Stimulated activated CD8-positive, alpha-beta memory T cell treated with anti-CD3 and anti-CD28 coated beads, Interleukin-7, amount 100 ng/mL, for 1 hour (primary cell): ENCODE measurements around the gene LPGAT1.

Source experiments
- DNase-seq, 2 donors: peaks; one replicate each; pipeline ENCODE4 v3.0.0-alpha.2; 2020; ENCODE audit warnings: low read depth in 2 of 2

LPGAT1 gene

DNA sequence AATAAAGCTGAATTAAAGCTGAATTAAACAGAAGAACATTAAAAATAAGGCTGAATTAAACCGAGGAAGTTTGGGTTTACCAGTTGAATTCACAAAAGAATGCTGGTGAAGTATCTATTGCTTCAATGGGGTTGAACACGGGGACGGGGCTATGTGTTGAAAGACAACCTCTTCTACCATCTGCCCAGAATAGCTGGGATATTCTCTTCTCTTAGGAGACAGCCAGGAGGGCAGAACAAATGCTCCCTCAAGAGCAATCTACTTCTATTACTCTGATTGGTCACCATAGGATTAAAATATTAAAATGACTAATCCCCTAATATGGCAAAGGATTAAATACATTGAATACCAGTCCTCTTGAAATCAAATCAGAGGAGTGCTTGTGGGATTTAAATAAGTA lies 68.4 kb downstream of the LPGAT1 start:
- DNase-seq, result no peak

GRCh38 chr1:211761400-211761799 lies 69.2 kb downstream of the LPGAT1 start:
- DNase-seq, result no peak

- no peak for DNase-seq
Measured at GRCh38 chr1:211756471-211757020, 74.0 kb downstream of the LPGAT1 start.

- no peak for DNase-seq
Measured at GRCh38 chr1:211753649-211754251, 76.8 kb downstream of the LPGAT1 start.

DNA sequence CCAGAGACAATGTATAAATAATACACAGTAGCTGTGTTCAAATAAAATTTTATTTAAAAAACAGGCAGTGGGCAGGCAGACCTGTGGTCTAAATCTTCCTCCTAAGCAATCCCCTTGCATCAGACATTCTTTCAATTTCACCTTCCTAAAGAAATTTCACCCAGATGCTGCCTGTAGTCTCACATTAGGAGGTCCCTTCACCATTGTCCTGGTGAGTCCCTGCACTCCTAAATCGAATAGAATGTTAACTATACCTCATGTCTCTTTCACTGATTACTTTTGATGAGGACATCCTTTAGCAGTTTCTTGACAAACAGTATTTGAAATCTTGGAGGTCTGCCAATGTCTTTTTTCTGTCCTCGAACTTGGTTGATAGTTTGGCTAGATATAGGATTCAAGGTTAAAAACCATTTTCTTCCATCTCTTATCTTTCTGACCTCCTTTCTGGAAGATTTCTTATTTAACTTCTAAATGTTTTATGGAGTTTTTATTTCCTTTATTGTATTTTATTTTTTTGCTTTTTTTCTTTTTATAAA lies 77.5 kb downstream of the LPGAT1 start:
- DNase-seq, result no peak

DNA sequence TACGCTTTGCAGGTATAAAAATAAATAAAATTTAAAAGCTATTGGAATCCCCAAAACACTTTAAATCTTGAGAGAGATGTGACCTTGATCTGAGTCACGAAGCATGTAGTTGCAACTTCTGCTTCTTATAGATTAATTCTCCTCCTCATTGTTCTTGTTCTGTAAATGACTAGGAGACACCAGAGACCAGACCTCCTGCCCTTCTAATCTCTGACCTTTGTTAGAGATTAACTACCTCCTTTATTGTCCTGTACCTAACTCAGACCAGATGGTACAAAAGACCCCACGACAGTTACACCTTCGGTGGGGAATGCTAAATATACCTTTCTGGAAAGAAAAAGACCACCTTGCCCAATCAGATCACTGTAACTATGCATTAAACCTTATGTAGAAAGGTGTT lies 78.2 kb downstream of the LPGAT1 start:
- DNase-seq, result no peak

DNA sequence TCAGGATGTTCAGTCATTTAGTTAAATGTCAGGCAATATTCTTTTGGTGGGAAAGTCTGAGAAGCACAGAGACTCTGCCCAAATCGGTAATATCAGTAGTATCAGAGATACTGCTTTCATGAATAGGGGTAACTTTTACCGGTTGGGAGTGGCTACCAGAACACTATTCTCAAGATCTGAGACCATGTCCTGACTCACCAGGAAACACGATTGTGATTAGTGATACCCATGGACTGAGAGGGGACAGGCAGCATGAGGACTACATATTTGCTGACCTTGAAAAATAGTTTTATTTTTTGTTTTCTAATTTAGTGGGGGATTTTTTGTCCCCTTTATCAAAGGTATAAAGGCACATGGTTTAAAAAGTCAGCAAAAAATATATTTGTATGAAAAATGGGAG lies 79.1 kb downstream of the LPGAT1 start:
- DNase-seq, result no peak

- no peak for DNase-seq
Measured at GRCh38 chr1:211750599-211750998, 80.0 kb downstream of the LPGAT1 start.

- DNase-seq, result no peak
Measured at GRCh38 chr1:211749251-211749650, 81.3 kb downstream of the LPGAT1 start.

GRCh38 chr1:211748810-211749209 lies 81.8 kb downstream of the LPGAT1 start:
- no peak for DNase-seq

GRCh38 chr1:211742889-211743529 lies 87.6 kb downstream of the LPGAT1 start:
- DNase-seq, result no peak

- no peak for DNase-seq
Measured at GRCh38 chr1:211742272-211742671, 88.3 kb downstream of the LPGAT1 start.

DNA sequence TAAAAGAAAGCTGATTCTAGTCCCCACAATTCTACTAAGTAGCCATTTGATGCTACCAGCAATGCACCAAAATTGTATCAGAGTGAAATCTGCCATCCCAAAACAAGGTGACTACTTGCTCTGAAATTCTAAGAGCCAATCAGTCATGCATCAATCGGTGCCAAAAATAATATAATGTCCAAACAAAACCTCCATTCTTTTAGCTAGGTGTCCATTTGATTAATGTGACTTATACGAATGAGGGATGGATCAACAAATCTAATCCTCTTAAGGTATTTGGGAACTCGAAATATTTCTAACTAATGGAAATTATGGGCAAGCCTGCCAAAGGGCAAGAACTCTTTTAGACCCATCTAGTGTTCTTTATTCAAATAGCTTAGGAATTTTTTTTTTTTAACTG lies 88.8 kb downstream of the LPGAT1 start:
- no peak for DNase-seq

GRCh38 chr1:211741116-211741515 lies 89.4 kb downstream of the LPGAT1 start:
- DNase-seq, result no peak

- DNase-seq, result no peak
Measured at GRCh38 chr1:211739671-211740411, 90.7 kb downstream of the LPGAT1 start.

- DNase-seq, result no peak
Measured at GRCh38 chr1:211738691-211739301, 91.8 kb downstream of the LPGAT1 start.

DNA sequence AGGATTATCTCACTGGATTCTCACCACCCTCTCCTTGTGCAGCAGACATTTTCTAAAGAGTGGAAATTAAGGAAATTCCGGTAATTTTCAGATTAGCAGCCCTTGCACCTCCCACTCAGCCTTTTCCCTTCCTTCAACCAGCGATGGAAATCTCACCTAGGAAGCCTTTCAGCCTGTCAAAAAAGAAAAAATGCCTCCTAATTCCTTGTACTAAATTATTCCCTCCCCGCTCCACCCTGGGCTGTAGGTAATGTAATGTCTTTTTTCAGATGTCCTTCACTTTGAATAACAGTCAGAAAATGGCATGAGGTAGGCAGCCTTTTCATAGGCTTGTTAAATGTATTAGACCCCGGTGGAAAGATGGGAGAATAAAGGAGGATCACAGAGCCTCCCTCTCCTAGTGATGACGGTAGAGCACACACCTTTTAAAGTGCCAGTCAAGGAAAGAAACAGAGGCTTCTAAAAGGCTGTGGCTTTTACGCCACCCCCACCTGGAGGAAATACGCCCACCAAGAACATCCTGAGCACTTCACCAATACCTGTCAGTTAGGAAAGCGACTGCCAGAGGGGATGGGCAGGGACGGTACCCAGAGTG lies 92.4 kb downstream of the LPGAT1 start:
- DNase-seq, result no peak

- no peak for DNase-seq
Measured at GRCh38 chr1:211737115-211738035, 93.2 kb downstream of the LPGAT1 start.

DNA sequence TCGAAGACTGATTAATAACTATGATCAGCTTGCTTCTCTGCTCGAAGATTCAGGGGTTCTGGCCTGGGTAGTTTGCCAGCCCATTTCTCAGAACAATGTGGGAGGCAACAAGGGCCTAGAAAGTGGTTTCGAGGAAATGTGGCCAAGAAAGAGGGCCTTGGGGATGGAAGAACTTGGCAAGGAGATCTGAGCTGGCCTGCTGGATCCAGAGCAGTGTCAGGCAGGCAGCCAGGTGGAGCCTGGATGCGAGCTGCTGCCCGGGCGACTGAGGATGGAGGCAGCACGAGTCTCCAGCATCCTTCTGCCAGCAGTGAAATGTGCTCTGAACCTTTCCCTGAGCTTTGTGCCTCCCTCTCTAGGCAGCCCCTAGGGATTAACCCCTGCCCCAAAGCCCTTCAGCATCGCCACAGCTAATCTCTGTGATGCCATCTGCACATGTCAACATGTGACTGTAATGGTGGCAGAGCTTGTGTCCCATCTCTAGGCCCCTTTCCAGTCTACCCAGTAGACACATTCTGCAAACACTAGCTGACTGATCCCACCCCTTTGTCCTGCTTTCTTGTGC lies 94.1 kb downstream of the LPGAT1 start:
- no peak for DNase-seq
